ENCODE results near the gene SOX14. TPM values are rescaled to one million over a fixed set of nuclear protein-coding genes. Genes with fewer than 3 reads are reported as not detected.

The SOX14 gene
- total RNA-seq, 4 donors from 2014 or later: not detected

GRCh38 chr3:137770835-137771399 is 6.8 kb downstream of the SOX14 start:
- no peak for TF ChIP-seq CTCF (IDR thresholded peaks at IDR 0.05)
- no peak for TF ChIP-seq POLR2A (IDR thresholded peaks at IDR 0.05)
- WGBS, 2 donors: 1% methylated on average over 45 of the region's 45 CpGs
- DNase-seq (ENCODE audit: low spot score in 2 of 2): no peak
- no peak overlapping the region for H3K4me3 ChIP-seq (ENCODE audit: low read depth, poor library complexity, severe bottlenecking)
- intact Hi-C loops (cut with DNase I; ENCODE audit: low total_unique reads): no loop called here

GRCh38 chr3:137771401-137772213 is 7.5 kb downstream of the SOX14 start:
- WGBS, 2 donors: 3 to 4% methylated on average over 53 of the region's 53 CpGs
- H3K4me3 ChIP-seq (ENCODE audit: low read depth, poor library complexity, severe bottlenecking): no peak overlapping the region
- intact Hi-C loops (cut with DNase I; ENCODE audit: low total_unique reads): no loop called here
- DNase-seq (ENCODE audit: low spot score in 2 of 2): no peak
- no peak for TF ChIP-seq CTCF (IDR thresholded peaks at IDR 0.05)
- no peak for TF ChIP-seq POLR2A (IDR thresholded peaks at IDR 0.05)

- intact Hi-C loops (cut with DNase I; ENCODE audit: low total_unique reads): no loop called here
- TF ChIP-seq CTCF (IDR thresholded peaks at IDR 0.05): no peak
- TF ChIP-seq POLR2A (IDR thresholded peaks at IDR 0.05): no peak
- no peak for DNase-seq (ENCODE audit: low spot score in 2 of 2)
- H3K4me3 ChIP-seq (ENCODE audit: low read depth, poor library complexity, severe bottlenecking): no peak overlapping the region
- 16 to 19% methylated on average over 7 of the region's 7 CpGs for WGBS, 2 donors
These were observed 8.3 kb downstream of the SOX14 start for GRCh38 chr3:137772214-137772955.

- intact Hi-C loops (cut with DNase I; ENCODE audit: low total_unique reads): no loop called here
- no peak for TF ChIP-seq POLR2A (IDR thresholded peaks at IDR 0.05)
- no peak for TF ChIP-seq CTCF (IDR thresholded peaks at IDR 0.05)
- DNase-seq (ENCODE audit: low spot score in 2 of 2): no peak
- no peak overlapping the region for H3K4me3 ChIP-seq (ENCODE audit: low read depth, poor library complexity, severe bottlenecking)
- WGBS, 2 donors: 20 to 23% methylated on average over 2 of the region's 2 CpGs
These were observed 14.8 kb downstream of the SOX14 start for GRCh38 chr3:137778941-137779340.

- DNase-seq (ENCODE audit: low spot score in 2 of 2): no peak
- H3K4me3 ChIP-seq (ENCODE audit: low read depth, poor library complexity, severe bottlenecking): no peak overlapping the region
- 69 to 70% methylated on average over 6 of the region's 6 CpGs for WGBS, 2 donors
- TF ChIP-seq CTCF (IDR thresholded peaks at IDR 0.05) (no peak), POLR2A (IDR thresholded peaks at IDR 0.05) (no peak)
- intact Hi-C loops (cut with DNase I; ENCODE audit: low total_unique reads): loop anchor here (10.0 kb wide), 1 partner anchor 1297 kb away; no protein-coding TSS in a partner anchor
These were observed 23.4 kb downstream of the SOX14 start for GRCh38 chr3:137787529-137787928.

Measured in lower leg skin (tissue), 4 donors.